Pons (tissue), 1 donor: ENCODE measurements around the gene NPAS3.

Experiments used
- DNase-seq: peaks from one replicate; pipeline ENCODE4 v3.0.0-alpha.2; 2016; ENCODE audit warnings: low spot score

The NPAS3 gene

DNA sequence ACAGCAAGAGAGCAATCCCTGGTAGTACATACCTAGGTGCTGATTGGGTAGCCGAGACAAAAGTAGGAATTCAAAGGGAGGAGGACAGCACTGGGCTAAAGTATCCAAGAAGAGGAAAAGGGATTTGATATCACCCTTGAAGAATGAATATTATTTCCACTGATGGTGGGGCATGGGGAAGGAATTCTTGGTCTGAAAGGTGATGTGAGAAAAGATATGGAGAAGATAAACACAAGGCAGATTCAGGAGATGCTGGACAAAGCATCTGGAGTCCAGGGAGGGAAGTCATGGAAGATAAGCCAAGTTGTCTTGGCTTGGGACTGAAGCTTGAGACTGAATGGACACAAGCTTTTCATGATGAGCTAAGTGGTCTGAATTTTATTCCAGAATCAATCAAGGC, 818.2 kb downstream of the NPAS3 start:
- DNase-seq = no peak

GRCh38 chr14:33758547-33758946, 819.9 kb downstream of the NPAS3 start:
- DNase-seq = no peak

- no peak for DNase-seq
Observed at GRCh38 chr14:33762161-33762851, 823.6 kb downstream of the NPAS3 start.

- peak; percentile 6 for DNase-seq
Observed at GRCh38 chr14:33764876-33765650, 826.4 kb downstream of the NPAS3 start.

- no peak for DNase-seq
Observed at GRCh38 chr14:33767586-33768457, 829.1 kb downstream of the NPAS3 start.

- DNase-seq = no peak
Observed at GRCh38 chr14:33768458-33768830, 829.8 kb downstream of the NPAS3 start.

GRCh38 chr14:33773205-33774030, 834.7 kb downstream of the NPAS3 start:
- DNase-seq = peak; percentile 12

GRCh38 chr14:33774161-33774560, 835.5 kb downstream of the NPAS3 start:
- no peak for DNase-seq

DNA sequence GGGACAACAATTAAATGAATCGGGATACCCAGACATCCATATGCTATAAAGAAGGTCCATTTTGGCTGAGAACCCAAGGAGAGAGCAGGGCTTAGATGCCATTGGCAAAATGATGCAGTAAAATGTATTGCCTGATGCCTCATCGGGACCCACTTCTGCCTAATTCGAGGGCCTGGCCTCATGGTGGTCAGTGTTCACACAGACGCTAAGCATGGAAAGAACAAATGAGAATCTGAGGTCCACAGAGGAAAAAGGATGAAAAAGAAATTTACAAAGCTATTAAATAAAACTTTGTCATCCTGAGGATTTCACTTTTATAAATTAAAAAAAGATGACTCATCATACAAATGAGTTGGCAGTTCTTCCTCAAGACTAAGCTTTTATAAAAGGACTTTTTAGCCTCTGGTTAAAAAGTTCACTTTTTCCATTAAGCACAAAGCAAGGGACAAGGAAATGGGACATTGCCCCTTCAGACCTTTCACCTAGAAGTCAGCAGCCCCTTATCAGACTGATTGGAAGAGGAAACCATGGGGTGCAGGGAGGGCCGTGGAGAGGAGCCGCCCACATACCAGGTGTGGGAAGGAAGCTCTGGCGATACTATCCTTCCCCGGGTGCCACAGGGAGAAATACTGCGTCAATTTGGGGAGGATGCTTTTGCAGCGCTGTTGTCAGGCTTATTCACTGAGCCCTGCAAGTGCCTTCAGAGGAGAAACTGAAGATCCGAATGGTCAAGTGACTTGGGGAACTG, 836.2 kb downstream of the NPAS3 start:
- no peak for DNase-seq

- no peak for DNase-seq
Observed at GRCh38 chr14:33776871-33777270, 838.2 kb downstream of the NPAS3 start.

GRCh38 chr14:33777681-33778080, 839.0 kb downstream of the NPAS3 start:
- no peak for DNase-seq

- DNase-seq = no peak
Observed at GRCh38 chr14:33780035-33780434, 841.4 kb downstream of the NPAS3 start.

- no peak for DNase-seq
Observed at GRCh38 chr14:33781236-33781635, 842.6 kb downstream of the NPAS3 start.

DNA sequence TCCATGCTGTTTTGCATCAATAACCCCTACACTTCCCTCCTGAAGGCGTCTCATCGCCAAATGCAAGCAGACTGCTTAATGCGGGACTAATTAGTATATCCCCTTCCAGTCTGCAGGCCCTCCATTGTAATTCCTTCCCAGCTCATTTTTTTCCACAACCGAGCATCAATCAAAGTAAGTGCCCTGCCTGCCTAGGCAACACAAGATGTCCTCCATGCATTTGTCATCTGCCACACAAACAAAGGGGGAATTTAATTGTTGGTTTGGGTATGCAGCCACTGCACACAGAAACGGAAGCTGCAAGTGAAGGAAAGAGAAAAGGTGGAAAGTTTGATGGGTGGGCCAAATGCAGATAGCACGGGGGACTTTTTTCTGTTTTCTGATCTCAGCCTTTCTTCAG, 844.2 kb downstream of the NPAS3 start:
- no peak for DNase-seq

GRCh38 chr14:33786091-33786825, 847.6 kb downstream of the NPAS3 start:
- no peak for DNase-seq

DNA sequence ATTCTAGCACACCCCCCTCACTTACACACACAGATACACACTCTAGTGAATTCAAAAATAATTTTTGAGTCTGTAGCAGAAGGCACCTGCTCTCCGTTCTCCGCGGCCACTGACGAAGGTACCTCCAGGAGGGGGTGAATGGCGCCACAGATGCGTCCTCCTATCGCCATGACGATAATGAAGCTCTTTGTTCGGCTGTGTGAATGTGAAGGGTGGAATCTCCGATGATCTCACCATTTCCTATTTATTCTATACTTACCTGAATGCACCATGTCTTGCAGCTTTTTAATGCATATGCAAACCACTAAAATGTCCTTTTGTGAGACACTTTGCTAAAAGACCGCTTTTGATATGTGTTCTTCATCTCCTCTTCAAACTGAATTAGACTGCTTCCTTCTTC, 849.5 kb downstream of the NPAS3 start:
- DNase-seq = peak; percentile 64

- no peak for DNase-seq
Observed at GRCh38 chr14:33790996-33791395, 852.3 kb downstream of the NPAS3 start.

DNA sequence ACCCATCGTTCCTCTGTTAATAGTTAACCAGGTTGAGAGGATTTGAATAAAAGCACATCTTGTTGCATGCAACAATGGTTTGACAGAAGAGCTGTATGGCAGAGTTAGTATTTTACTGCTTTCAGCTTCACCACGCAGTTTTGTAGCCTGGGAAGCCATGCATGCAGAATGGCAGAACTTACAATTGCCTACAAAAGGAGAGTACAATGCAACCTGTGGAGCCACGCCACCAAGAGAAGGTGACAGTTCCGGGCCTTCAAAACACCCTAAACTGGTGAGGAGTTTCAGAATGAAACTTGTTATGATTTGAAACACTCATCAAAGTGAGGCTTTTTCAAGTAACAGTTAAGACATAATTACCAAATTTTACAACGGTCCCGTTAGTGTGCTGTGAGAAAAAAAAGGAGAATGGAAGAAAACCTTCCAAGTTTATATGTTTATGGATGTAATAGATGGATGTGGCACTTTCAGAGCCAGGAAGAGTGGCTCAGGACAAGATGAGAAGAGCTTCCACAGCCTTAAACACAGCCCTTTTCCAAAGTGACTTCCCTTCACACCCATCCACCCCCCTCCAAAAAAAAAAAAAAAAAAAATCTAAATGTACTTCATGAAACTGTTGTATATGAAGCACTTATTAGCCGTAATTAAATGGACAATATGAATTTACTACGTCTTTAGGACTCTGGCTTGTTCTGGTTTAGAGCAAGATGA, 853.5 kb downstream of the NPAS3 start:
- DNase-seq = no peak

GRCh38 chr14:33792720-33793368, 854.2 kb downstream of the NPAS3 start:
- peak; percentile 84 for DNase-seq
